A673 (cell line): ENCODE measurements around the gene RLN1. TPM values are rescaled to one million over a fixed set of nuclear protein-coding genes. Genes with fewer than 3 reads are reported as not detected.
"Not testable (repeated sequence)": the region's sequence is repeated elsewhere in the genome, so short reads cannot be mapped to it uniquely, and the experiment has no call there.

Experiments used
- BruUV-seq: library from RNA; stranded (reverse); fragments of 400-500 nt; replicated peaks from 2 replicates; lab custom pipeline; 2021; lab: Mats Ljungman, UMichigan
- CTCF ChIA-PET: fragments of 300-600 bp; sonication (Branson Sonifier 250); formaldehyde crosslinking; loops from one replicate; lab custom pipeline; 2022; ENCODE audit warnings: antibody characterized with exemption; lab: Charles Lee
- POLR2A ChIA-PET: fragments of 300-600 bp; sonication (Branson Sonifier 250); formaldehyde crosslinking; loops from one replicate; lab custom pipeline; 2022; ENCODE audit warnings: antibody characterized with exemption; ENCODE audit not compliant: low non-redundant PET; lab: Charles Lee
- DNase-seq: peaks from one replicate; pipeline ENCODE4 v3.0.0-alpha.2; 2015; ENCODE audit warnings: low spot score
- H3K27ac ChIP-seq: fragments of 200-600 bp; sonication (generic); 2 replicates; pipeline ENCODE4 v1.5.1; 2016; ENCODE audit warnings: mixed run types, low read depth, mild to moderate bottlenecking, mixed read lengths, antibody characterized with exemption, low read length; ENCODE audit not compliant: poor library complexity, severe bottlenecking
- H3K27me3 ChIP-seq: fragments of 200-600 bp; sonication (generic); replicated peaks from 2 replicates; pipeline ENCODE4 v1.6.1; 2017; ENCODE audit warnings: mixed run types, low read depth, mild to moderate bottlenecking, mixed read lengths, antibody characterized with exemption, low read length; ENCODE audit not compliant: insufficient read depth, poor library complexity
- H3K36me3 ChIP-seq: fragments of 200-600 bp; sonication (generic); 2 replicates; pipeline ENCODE4 v1.6.1; 2016; ENCODE audit warnings: mixed run types, mild to moderate bottlenecking, mixed read lengths, antibody characterized with exemption, low read length; ENCODE audit not compliant: insufficient read depth, poor library complexity, severe bottlenecking
- H3K4me1 ChIP-seq: fragments of 200-600 bp; sonication (generic); 2 replicates; pipeline ENCODE4 v1.6.1; 2017; ENCODE audit warnings: mixed run types, mild to moderate bottlenecking, mixed read lengths, antibody characterized with exemption, low read length; ENCODE audit not compliant: insufficient read depth, poor library complexity, severe bottlenecking
- H3K4me3 ChIP-seq: fragments of 200-600 bp; sonication (generic); 2 replicates; pipeline ENCODE4 v1.5.1; 2016; ENCODE audit warnings: low read depth, mixed run types, mild to moderate bottlenecking, mixed read lengths, low read length; ENCODE audit not compliant: poor library complexity, severe bottlenecking
- H3K9me3 ChIP-seq: fragments of 200-600 bp; sonication (generic); 2 replicates; pipeline ENCODE4 v1.6.1; 2016; ENCODE audit warnings: mixed run types, low read depth, mild to moderate bottlenecking, mixed read lengths, antibody characterized with exemption, low read length; ENCODE audit not compliant: poor library complexity, severe bottlenecking
- EZH2 ChIP-seq: fragments of 200-600 bp; sonication (generic); IDR thresholded peaks from 2 replicates; pipeline ENCODE4 v1.6.1; 2017; ENCODE audit warnings: borderline replicate concordance, low read depth, mild to moderate bottlenecking, mixed read lengths, antibody characterized with exemption, low read length; ENCODE audit not compliant: poor library complexity, severe bottlenecking
- intact Hi-C: fragments of 100-400 bp; cut with micrococcal nuclease; formaldehyde crosslinking; loops from one replicate; pipeline ENCODE4 v1.10.0; 2022; ENCODE audit not compliant: unreplicated experiment
- total RNA-seq: library from RNA; stranded (reverse); gene quantifications from 2 replicates; pipeline ENCODE4 v1.2.3, GENCODE V29; 2021
- TF ChIP-seq, protein P1 (sequence below): fragments of 300-800, 200-600 bp; sonication (generic); conservative IDR thresholded peaks from 2 replicates; pipeline ENCODE4 v1.5.1; 2017; ENCODE audit warnings: low read depth, mild to moderate bottlenecking, antibody characterized with exemption, low read length, moderate library complexity, mixed read lengths

The RLN1 gene
- total RNA-seq, 1 experiment from 2014 or later, result not detected

DNA sequence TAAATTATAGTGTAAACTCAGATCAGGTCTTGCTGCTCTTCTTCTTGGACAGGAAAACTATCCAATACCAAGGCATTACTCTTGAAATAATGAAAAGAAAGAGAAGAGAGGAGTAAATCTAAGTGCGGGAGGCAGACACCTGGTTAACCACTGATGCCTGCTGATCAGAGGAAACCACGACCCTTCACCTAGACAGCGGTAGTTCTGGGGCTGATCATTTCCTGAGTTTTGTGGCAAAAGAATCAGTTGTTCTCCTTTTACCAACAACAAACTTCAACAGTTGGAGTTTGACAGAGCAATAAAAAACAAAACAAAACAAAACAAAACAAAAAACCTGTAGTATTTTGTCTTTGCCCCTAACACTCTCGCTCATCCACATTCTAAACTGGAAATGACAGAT lies 3.0 kb downstream of the RLN1 start:
- Histone ChIP-seq H3K9me3 (no peaks in the 10 kb centered on the region), H3K27ac (no peak overlapping the region), H3K4me1 (no peaks in the 10 kb centered on the region), H3K27me3 (peaks cover 33% of the 10 kb centered on the region), H3K4me3 (no peak overlapping the region), H3K36me3 (no peaks in the 10 kb centered on the region)
- TF ChIP-seq, protein P1, sequence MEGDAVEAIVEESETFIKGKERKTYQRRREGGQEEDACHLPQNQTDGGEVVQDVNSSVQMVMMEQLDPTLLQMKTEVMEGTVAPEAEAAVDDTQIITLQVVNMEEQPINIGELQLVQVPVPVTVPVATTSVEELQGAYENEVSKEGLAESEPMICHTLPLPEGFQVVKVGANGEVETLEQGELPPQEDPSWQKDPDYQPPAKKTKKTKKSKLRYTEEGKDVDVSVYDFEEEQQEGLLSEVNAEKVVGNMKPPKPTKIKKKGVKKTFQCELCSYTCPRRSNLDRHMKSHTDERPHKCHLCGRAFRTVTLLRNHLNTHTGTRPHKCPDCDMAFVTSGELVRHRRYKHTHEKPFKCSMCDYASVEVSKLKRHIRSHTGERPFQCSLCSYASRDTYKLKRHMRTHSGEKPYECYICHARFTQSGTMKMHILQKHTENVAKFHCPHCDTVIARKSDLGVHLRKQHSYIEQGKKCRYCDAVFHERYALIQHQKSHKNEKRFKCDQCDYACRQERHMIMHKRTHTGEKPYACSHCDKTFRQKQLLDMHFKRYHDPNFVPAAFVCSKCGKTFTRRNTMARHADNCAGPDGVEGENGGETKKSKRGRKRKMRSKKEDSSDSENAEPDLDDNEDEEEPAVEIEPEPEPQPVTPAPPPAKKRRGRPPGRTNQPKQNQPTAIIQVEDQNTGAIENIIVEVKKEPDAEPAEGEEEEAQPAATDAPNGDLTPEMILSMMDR, result no peak
- no peak for TF ChIP-seq EZH2
- CTCF ChIA-PET, result no interaction called here
- no TSS peak for BruUV-seq
- intact Hi-C loops, result no loop called here
- POLR2A ChIA-PET, result no interaction called here
- DNase-seq, result no peak

DNA sequence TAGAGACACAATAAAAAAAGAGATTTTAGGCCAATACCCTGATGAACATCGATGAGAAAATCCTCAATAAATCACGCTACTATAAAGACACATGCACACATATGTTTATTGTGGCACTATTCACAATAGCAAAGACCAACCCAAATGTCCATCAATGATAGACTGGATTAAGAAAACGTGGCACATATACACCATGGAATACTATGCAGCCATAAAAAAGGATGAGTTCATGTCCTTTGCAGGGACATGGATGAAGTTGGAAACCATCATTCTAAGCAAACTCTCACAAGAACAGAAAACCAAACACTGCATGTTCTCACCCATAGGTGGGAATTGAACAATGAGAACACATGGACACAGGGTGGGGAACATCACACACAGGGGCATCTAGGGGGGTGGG lies 8.4 kb downstream of the RLN1 start:
- H3K27me3 ChIP-seq, result peaks cover 24% of the 10 kb centered on the region
- intact Hi-C loops, POLR2A ChIA-PET, DNase-seq, H3K27ac ChIP-seq, H3K36me3 ChIP-seq, H3K9me3 ChIP-seq, H3K4me3 ChIP-seq, BruUV-seq, H3K4me1 ChIP-seq, CTCF ChIA-PET: not testable (repeated sequence)

DNA sequence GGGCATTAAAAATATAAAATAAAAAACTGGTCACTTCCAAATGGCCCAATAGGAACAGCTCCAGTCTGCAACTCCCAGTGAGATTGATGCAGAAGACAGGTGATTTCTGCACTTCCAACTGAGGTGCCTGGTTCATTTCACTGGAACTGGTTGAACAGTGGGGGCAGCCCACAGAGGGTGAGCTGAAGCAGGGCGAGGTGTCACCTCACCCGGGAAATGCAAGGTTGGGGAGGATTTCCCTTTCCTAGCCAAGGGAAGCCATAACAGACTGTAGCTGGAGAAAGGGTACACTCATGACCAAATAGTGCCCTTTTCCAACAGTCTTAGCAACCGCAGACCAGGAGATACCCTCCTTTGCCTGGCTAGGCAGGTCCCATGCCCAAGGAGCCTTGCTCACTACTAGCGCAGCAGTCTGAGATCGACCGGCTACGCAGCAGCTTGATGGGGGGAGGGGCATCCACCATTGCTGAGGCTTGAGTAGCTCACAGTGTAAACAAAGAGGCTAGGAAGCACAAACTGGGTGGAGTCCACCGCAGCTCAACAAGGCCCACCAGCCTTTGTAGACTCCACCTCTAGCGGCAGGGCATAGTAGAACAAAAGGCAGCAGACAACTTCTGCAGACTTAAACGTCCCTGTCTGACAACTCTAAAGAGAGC lies 12.7 kb downstream of the RLN1 start:
- H3K4me1 ChIP-seq, result no peaks in the 10 kb centered on the region
- H3K27me3 ChIP-seq, result no peaks in the 10 kb centered on the region
- H3K36me3 ChIP-seq, result no peaks in the 10 kb centered on the region
- H3K9me3 ChIP-seq, result no peaks in the 10 kb centered on the region
- intact Hi-C loops, result no loop called here
- no peak overlapping the region for H3K27ac ChIP-seq
- DNase-seq, result no peak
- ChIA-PET POLR2A (no interaction called here), CTCF (no interaction called here)
- BruUV-seq, result no TSS peak
- TF ChIP-seq EZH2, result no peak
- TF ChIP-seq, protein P1, result no peak
- H3K4me3 ChIP-seq, result no peak overlapping the region

DNA sequence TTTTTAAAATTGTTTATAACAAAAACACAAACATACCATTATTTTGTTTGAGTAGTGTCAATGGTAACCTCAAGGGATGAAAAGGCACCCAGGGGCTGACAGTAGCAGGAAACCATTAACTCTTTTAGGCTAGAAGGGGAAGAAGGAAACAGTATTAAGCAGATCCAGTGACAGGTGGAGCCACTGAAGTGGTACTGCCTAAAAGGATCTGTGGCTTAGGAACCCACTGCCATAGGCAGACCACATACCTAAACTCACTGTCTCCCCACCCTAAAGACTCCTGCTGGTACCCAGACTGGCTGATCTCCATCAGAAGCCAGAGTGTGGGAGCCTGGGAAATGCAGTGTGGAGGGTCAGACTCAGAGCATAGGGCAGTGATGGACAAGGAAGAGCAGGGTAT lies 13.5 kb downstream of the RLN1 start:
- DNase-seq, result no peak
- ChIA-PET CTCF (no interaction called here), POLR2A (no interaction called here)
- Histone ChIP-seq H3K36me3 (no peaks in the 10 kb centered on the region), H3K4me3 (no peak overlapping the region), H3K27ac (no peak overlapping the region), H3K9me3 (no peaks in the 10 kb centered on the region), H3K4me1 (no peaks in the 10 kb centered on the region), H3K27me3 (no peaks in the 10 kb centered on the region)
- BruUV-seq, result no TSS peak
- intact Hi-C loops, result no loop called here
- TF ChIP-seq, protein P1, result no peak
- TF ChIP-seq EZH2, result no peak

DNA sequence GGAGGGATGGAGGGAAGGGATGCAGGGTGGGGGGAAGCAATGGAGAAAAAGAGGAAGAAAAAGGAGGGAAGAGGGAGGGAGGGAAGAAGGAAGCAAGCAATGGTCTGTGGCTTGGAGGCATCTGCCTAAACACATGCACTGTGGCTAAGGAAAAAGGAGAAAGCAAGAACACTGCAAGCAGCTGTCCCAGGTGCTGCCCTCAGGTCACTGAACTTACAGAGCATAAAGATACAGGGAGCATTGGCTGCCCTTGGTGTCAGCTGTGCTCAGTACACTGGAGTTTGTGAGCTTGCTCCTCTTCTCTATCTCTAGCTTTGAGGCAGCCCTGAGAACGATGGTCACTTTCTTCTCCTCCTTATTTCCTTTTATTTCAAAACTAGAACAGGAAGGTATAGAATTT lies 18.1 kb downstream of the RLN1 start:
- intact Hi-C loops, H3K9me3 ChIP-seq, H3K27me3 ChIP-seq, H3K4me1 ChIP-seq, H3K4me3 ChIP-seq, POLR2A ChIA-PET, DNase-seq, H3K27ac ChIP-seq, CTCF ChIA-PET, BruUV-seq, H3K36me3 ChIP-seq: not testable (repeated sequence)
